Neuronal stem cell (in vitro differentiated cells): ENCODE measurements around the gene FBXL3. TPM values are rescaled to one million over a fixed set of nuclear protein-coding genes. Genes with fewer than 3 reads are reported as not detected.

ENCODE experiments used
- DNase-seq: peaks from one replicate; pipeline ENCODE4 v3.0.0-alpha.2; 2013; ENCODE audit warnings: low spot score
- H2AFZ ChIP-seq: one replicate; pipeline ENCODE4 v1.6.1; 2013; ENCODE audit warnings: mild to moderate bottlenecking, low read length, inconsistent platforms
- H2AK5ac ChIP-seq: 2 replicates; pipeline ENCODE4 v1.6.1; 2013; ENCODE audit warnings: low read depth, mild to moderate bottlenecking, inconsistent platforms, low read length, moderate library complexity, mixed read lengths
- H2BK120ac ChIP-seq: 2 replicates; pipeline ENCODE4 v1.6.1; 2013; ENCODE audit warnings: low read depth, mild to moderate bottlenecking, inconsistent platforms, low read length, moderate library complexity, mixed read lengths
- H2BK12ac ChIP-seq: one replicate; pipeline ENCODE4 v1.6.1; 2013; ENCODE audit warnings: low read length, inconsistent platforms
- H2BK15ac ChIP-seq: 2 replicates; pipeline ENCODE4 v1.6.1; 2013; ENCODE audit warnings: mild to moderate bottlenecking, low read length, inconsistent platforms, mixed read lengths
- H2BK5ac ChIP-seq: one replicate; pipeline ENCODE4 v1.6.1; 2013; ENCODE audit warnings: inconsistent platforms, mild to moderate bottlenecking, low read length, moderate library complexity
- H3K14ac ChIP-seq: one replicate; pipeline ENCODE4 v1.6.1; 2013; ENCODE audit warnings: low read length, inconsistent platforms
- H3K18ac ChIP-seq: 2 replicates; pipeline ENCODE4 v1.6.1; 2013; ENCODE audit warnings: low read length, inconsistent platforms
- H3K23ac ChIP-seq: 2 replicates; pipeline ENCODE4 v1.6.1; 2013; ENCODE audit warnings: low read depth, mild to moderate bottlenecking, mixed read lengths, low read length, inconsistent platforms; ENCODE audit not compliant: poor library complexity
- H3K27ac ChIP-seq: replicated peaks from 3 replicates; pipeline ENCODE4 v1.5.1; 2013; ENCODE audit warnings: low read length, inconsistent platforms
- H3K27me3 ChIP-seq, 3 experiments: 2 replicates each; pipeline ENCODE4 v1.6.1; 2013; ENCODE audit warnings: low read length in 3 of 3, mild to moderate bottlenecking in 2 of 3, inconsistent platforms in 1 of 3, low read depth in 1 of 3, mixed read lengths in 1 of 3, moderate library complexity in 1 of 3; ENCODE audit not compliant: control insufficient read depth in 3 of 3, insufficient read depth in 3 of 3
- H3K36me3 ChIP-seq, 2 donors: replicated peaks in 1 of 2; 2 replicates each; pipeline ENCODE4 v1.6.1; 2013; ENCODE audit warnings: low read length in 2 of 2; ENCODE audit not compliant: control insufficient read depth in 2 of 2, insufficient read depth in 2 of 2
- H3K4ac ChIP-seq: 2 replicates; pipeline ENCODE4 v1.6.1; 2013; ENCODE audit warnings: inconsistent platforms, mild to moderate bottlenecking, low read length, moderate library complexity
- H3K4me1 ChIP-seq, 2 donors: 1 replicate in 1 of 2; 2 replicates in 1 of 2; pipeline ENCODE4 v1.6.1; 2013; ENCODE audit warnings: low read length in 2 of 2, low read depth in 1 of 2; ENCODE audit not compliant: control insufficient read depth in 2 of 2, insufficient read depth in 1 of 2
- H3K4me2 ChIP-seq: one replicate; pipeline ENCODE4 v1.6.1; 2013; ENCODE audit warnings: mild to moderate bottlenecking, low read length, inconsistent platforms; ENCODE audit not compliant: insufficient read depth, poor library complexity, severe bottlenecking
- H3K4me3 ChIP-seq, 2 donors: 2 replicates each; pipeline ENCODE4 v1.5.1; 2013; ENCODE audit warnings: low read length in 2 of 2, mild to moderate bottlenecking in 2 of 2, inconsistent platforms in 1 of 2, moderate library complexity in 1 of 2
- H3K79me1 ChIP-seq: one replicate; pipeline ENCODE4 v1.6.1; 2013; ENCODE audit warnings: low read depth, mild to moderate bottlenecking, inconsistent platforms, low read length, moderate library complexity
- H3K9ac ChIP-seq: one replicate; pipeline ENCODE4 v1.6.1; 2013; ENCODE audit warnings: mild to moderate bottlenecking, low read depth, low read length, inconsistent platforms; ENCODE audit not compliant: poor library complexity
- H3K9me3 ChIP-seq, 2 donors: replicated peaks in 1 of 2; 2 replicates each; pipeline versions ENCODE3 to v1.6.1; 2013; ENCODE audit warnings: low read length in 2 of 2, mild to moderate bottlenecking in 2 of 2, inconsistent platforms in 1 of 2, low read depth in 1 of 2, mixed read lengths in 1 of 2, moderate library complexity in 1 of 2; ENCODE audit not compliant: control insufficient read depth in 2 of 2, insufficient read depth in 1 of 2
- H4K8ac ChIP-seq: one replicate; pipeline ENCODE4 v1.6.1; 2013; ENCODE audit warnings: low read depth, mild to moderate bottlenecking, inconsistent platforms, low read length, moderate library complexity
- H4K91ac ChIP-seq: one replicate; pipeline ENCODE4 v1.6.1; 2013; ENCODE audit warnings: low read length, low read depth, mild to moderate bottlenecking, inconsistent platforms; ENCODE audit not compliant: poor library complexity
- WGBS, 2 donors: extraction: QIAGEN DNeasy Blood & Tissue Kit; methylation state at CpG; one replicate each; pipeline ENCODE4 v1.1.7; 2013; ENCODE audit warnings: missing lambda C conversion rate in 2 of 2, mixed read lengths in 1 of 2; ENCODE audit not compliant: insufficient read length in 2 of 2, insufficient replicate concordance in 1 of 2; ENCODE audit errors: extremely low coverage in 2 of 2; 5-methylcytosine and 5-hydroxymethylcytosine counted together
- polyA plus RNA-seq, 2 experiments: library from polyadenylated mRNA; stranded (reverse); fragments of 200-250 nt; gene quantifications; one replicate each; pipeline ENCODE4 v1.2.3, GENCODE V29; 2013

The FBXL3 gene, protein sequence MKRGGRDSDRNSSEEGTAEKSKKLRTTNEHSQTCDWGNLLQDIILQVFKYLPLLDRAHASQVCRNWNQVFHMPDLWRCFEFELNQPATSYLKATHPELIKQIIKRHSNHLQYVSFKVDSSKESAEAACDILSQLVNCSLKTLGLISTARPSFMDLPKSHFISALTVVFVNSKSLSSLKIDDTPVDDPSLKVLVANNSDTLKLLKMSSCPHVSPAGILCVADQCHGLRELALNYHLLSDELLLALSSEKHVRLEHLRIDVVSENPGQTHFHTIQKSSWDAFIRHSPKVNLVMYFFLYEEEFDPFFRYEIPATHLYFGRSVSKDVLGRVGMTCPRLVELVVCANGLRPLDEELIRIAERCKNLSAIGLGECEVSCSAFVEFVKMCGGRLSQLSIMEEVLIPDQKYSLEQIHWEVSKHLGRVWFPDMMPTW
- polyA plus RNA-seq (2013, experiment 1 of 2), result 9.7 TPM
- 9.9 TPM for polyA plus RNA-seq (2013, experiment 2 of 2)

DNA sequence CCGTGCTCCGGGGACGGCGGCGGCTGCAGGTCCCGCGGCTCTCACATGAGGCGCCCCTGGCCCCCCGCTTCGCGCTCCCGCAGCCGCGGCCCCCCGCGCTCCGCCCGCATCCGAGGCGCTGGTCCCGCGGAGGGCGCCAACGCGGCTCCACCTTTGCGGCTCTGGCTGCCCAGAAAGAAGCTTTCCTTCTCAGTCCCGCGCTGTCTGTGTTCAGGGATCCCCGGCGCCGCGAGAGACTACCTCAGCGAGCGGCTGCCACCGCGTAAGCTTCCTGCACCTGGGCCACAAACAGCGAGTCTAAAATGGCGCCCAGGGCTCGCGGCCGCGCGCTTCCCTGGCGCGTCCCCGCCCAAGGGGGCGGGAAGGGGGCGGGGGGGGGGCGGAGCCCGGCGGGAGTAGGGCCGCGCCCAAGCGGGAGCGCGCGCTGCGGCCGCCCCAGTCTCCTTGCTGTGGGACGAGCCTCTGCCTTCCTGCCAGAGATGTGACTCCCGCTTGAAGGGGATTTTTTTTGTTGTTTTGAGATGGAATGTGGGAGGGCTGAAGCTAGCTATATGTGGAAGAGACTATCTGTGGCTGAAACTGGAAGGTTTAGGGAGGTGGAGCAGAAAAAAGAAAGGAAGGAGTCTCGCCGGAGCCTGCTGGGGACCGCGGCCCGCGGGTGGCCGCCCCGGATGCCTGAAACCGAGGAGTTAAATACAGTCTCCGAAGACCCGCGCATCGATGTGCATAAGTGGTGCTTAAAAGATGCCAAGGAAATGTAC lies at the start of gene FBXL3:
FBXL3 (minus strand) TSS at position 299 of the 761 bp plus-strand sequence. CDS start 5,299 bp downstream, outside the sequence.
- Histone ChIP-seq H3K23ac (peak within 1 kb of the TSS; percentile 99), H3K14ac (peak within 1 kb of the TSS; percentile 63), H3K27me3 (no peaks in the 10 kb centered on the region), H3K4me3 (peak within 1 kb of the TSS; percentile 65 to 100), H4K91ac (no peak within 1 kb of the TSS), H3K18ac (peak within 1 kb of the TSS; percentile 99), H3K9me3 (no peaks in the 10 kb centered on the region), H3K79me1 (peaks cover 9% of the 10 kb centered on the region), H3K9ac (peak within 1 kb of the TSS; percentile 87), H3K4me2 (peak within 1 kb of the TSS; percentile 82), H2BK5ac (peak within 1 kb of the TSS; percentile 99), H3K27ac (peak within 1 kb of the TSS; percentile 96), H2BK15ac (peak within 1 kb of the TSS; percentile 79), H4K8ac (peak within 1 kb of the TSS; percentile 1), H2BK120ac (no peak within 1 kb of the TSS), H2BK12ac (peak within 1 kb of the TSS; percentile 78), H3K36me3 (peaks cover 0 to 23% of the 10 kb centered on the region in 2 donors), H3K4ac (peak within 1 kb of the TSS; percentile 7), H2AK5ac (no peak within 1 kb of the TSS), H2AFZ (peak within 1 kb of the TSS; percentile 98), H3K4me1 (peaks cover 5 to 6% of the 10 kb centered on the region in 2 donors)
- peak; percentile 88 for DNase-seq
- no CpG with 5 or more reads among the region's 74 CpGs for WGBS, 2 donors

DNA sequence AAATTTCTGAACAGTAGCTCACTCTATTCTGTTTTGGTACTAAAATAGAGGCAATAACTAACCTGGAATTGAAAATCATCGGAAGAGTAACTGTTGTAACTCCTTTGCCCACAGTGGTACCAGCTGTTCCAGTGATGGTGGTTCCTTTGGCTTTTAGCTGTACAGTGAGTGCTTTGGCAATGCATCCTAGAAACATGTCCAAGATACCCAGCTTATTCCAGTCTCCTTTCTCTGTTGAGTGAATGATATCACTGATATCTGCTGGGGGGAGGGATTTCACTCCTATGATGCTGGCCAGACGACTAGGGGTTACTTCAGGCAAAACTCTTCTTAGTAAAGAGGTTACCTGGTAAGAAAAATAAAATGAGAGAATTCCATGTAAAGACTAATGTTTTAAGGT lies 40.6 kb upstream of the FBXL3 start:
- Histone ChIP-seq H3K79me1 (no peaks in the 10 kb centered on the region), H3K18ac (no peak overlapping the region), H3K4ac (no peak overlapping the region), H3K4me1 (no peaks in the 10 kb centered on the region), H2AFZ (no peak overlapping the region), H3K27me3 (no peaks in the 10 kb centered on the region), H3K9me3 (no peaks in the 10 kb centered on the region), H3K4me3 (no peak overlapping the region), H4K91ac (no peak overlapping the region), H2BK12ac (no peak overlapping the region), H3K36me3 (peaks cover 6 to 74% of the 10 kb centered on the region in 2 donors), H2BK120ac (no peak overlapping the region), H2BK5ac (no peak overlapping the region), H3K14ac (no peak overlapping the region), H2AK5ac (no peak overlapping the region), H3K4me2 (no peak overlapping the region), H2BK15ac (no peak overlapping the region), H3K27ac (no peak overlapping the region), H3K9ac (no peak overlapping the region), H3K23ac (no peak overlapping the region), H4K8ac (no peak overlapping the region)
- no peak for DNase-seq
- no CpG with 5 or more reads among the region's 2 CpGs for WGBS, 2 donors

DNA sequence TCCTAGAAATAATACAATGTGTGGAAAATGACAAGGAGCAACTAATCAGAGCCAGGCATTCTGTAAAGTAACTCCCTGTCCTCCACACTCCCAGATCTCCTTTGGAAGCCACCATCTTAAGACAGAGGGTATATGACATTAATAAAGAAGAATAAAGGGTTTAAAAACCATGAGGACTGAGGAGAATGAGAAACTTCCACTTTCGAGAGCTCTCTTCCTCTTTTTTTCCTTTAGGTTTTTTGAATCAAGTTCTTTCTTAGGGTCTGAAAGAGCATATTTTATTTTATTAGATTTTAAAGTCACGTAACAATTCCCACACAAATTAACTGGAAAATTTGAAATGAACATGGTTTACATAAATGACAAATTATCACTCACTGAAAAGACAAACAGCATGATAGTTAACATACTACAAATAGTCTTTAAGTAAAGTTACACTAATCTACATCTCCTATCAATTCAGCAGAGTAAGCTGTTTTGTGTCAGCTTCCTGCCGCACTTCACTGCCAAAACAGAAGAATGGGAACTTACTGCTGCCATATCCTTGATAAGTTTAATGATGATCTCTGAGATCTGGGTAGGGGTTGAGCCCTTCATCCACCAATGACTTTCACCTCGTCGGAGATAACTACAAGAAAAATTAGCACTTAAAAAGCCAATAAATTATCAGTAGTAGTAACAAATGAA lies 38.6 kb upstream of the FBXL3 start:
- Histone ChIP-seq H2AK5ac (no peak overlapping the region), H2BK12ac (no peak overlapping the region), H3K79me1 (no peaks in the 10 kb centered on the region), H2BK120ac (no peak overlapping the region), H3K4me2 (no peak overlapping the region), H3K4ac (no peak overlapping the region), H3K9me3 (no peaks in the 10 kb centered on the region), H4K91ac (no peak overlapping the region), H3K4me3 (no peak overlapping the region), H3K9ac (no peak overlapping the region), H3K14ac (no peak overlapping the region), H3K18ac (no peak overlapping the region), H3K36me3 (peaks cover 9 to 92% of the 10 kb centered on the region in 2 donors), H2BK5ac (no peak overlapping the region), H3K27ac (no peak overlapping the region), H3K23ac (no peak overlapping the region), H3K4me1 (no peaks in the 10 kb centered on the region), H3K27me3 (no peaks in the 10 kb centered on the region), H2BK15ac (no peak overlapping the region), H2AFZ (no peak overlapping the region), H4K8ac (no peak overlapping the region)
- no CpG with 5 or more reads among the region's 5 CpGs for WGBS, 2 donors
- no peak for DNase-seq
